ENCODE measurements around the gene SLC40A1.

SLC40A1 gene

GRCh38 chr2:189595417-189595816 is 14.8 kb upstream of the SLC40A1 start:
- TF ChIP-seq, protein P1, sequence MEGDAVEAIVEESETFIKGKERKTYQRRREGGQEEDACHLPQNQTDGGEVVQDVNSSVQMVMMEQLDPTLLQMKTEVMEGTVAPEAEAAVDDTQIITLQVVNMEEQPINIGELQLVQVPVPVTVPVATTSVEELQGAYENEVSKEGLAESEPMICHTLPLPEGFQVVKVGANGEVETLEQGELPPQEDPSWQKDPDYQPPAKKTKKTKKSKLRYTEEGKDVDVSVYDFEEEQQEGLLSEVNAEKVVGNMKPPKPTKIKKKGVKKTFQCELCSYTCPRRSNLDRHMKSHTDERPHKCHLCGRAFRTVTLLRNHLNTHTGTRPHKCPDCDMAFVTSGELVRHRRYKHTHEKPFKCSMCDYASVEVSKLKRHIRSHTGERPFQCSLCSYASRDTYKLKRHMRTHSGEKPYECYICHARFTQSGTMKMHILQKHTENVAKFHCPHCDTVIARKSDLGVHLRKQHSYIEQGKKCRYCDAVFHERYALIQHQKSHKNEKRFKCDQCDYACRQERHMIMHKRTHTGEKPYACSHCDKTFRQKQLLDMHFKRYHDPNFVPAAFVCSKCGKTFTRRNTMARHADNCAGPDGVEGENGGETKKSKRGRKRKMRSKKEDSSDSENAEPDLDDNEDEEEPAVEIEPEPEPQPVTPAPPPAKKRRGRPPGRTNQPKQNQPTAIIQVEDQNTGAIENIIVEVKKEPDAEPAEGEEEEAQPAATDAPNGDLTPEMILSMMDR (IDR thresholded peaks at IDR 0.05; ENCODE audit: insufficient read depth, missing control alignments), result no peak
- FAIRE-seq, result no peak
- no peak for DNase-seq (ENCODE audit: insufficient read length, low spot score)

DNA sequence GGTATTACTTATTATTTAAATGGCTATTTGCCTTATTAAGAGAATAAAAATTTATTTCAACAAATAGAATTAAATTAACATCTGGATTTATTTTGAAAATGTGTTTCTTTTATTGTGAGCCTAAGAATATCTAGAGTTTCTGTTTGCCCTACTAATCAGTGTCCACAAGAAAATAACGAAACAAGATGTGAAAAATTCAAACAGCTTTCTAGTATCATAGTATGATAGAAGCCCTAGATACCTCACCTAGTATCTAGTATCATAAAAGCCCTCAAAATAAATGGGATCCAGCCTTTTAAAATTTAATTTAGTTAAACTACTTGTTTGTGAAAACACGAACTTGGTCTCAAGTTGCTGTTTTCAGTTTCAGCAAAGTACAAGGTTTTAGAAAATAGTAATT is 13.7 kb upstream of the SLC40A1 start:
- TF ChIP-seq, protein P1 (IDR thresholded peaks at IDR 0.05; ENCODE audit: insufficient read depth, missing control alignments), result no peak
- DNase-seq (ENCODE audit: insufficient read length, low spot score), result no peak
- no peak for FAIRE-seq

GRCh38 chr2:189593115-189593514 is 12.5 kb upstream of the SLC40A1 start:
- FAIRE-seq, result no peak
- TF ChIP-seq, protein P1 (IDR thresholded peaks at IDR 0.05; ENCODE audit: insufficient read depth, missing control alignments), result no peak

DNA sequence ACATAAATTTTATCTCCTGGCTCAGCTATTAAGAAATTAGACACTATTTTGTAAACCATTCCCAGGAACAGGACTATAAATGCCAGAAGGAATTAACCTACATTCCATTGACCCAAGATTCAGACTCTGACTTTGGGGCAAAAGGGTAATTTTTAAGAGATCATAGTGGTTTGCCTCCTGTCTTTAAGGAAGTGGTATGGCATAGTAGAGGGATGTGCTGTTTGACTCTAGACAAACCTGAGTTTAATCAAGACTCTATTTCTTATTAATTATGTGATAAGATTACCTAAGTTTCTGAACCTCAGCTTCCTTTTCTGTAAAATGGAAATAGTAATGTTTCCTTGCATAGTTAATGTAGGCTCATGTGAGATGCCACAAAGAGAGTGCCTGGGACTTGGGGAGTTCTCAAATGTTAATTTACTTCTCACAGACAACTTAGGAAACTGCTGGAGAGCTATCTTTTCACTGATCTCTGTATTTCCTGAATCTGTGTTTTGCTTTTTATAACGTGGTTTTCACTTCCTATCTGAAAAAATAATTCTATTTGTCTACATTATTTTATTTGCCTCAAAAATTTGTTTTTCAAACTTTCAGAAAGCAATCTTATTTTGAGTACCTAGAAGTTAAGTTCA is 11.9 kb upstream of the SLC40A1 start:
- FAIRE-seq (no peak), DNase-seq (ENCODE audit: insufficient read length, low spot score) (no peak)
- TF ChIP-seq, protein P1 (IDR thresholded peaks at IDR 0.05; ENCODE audit: insufficient read depth, missing control alignments), result no peak

More at GRCh38 chr2:189593115-189593514, 12.5 kb upstream of the SLC40A1 start:
- DNase-seq (ENCODE audit: insufficient read length, low spot score), result no peak

- DNase-seq (ENCODE audit: insufficient read length, low spot score) (no peak), FAIRE-seq (no peak)
- TF ChIP-seq, protein P1 (IDR thresholded peaks at IDR 0.05; ENCODE audit: insufficient read depth, missing control alignments), result no peak
Measured at GRCh38 chr2:189587780-189588179, 7.2 kb upstream of the SLC40A1 start.

DNA sequence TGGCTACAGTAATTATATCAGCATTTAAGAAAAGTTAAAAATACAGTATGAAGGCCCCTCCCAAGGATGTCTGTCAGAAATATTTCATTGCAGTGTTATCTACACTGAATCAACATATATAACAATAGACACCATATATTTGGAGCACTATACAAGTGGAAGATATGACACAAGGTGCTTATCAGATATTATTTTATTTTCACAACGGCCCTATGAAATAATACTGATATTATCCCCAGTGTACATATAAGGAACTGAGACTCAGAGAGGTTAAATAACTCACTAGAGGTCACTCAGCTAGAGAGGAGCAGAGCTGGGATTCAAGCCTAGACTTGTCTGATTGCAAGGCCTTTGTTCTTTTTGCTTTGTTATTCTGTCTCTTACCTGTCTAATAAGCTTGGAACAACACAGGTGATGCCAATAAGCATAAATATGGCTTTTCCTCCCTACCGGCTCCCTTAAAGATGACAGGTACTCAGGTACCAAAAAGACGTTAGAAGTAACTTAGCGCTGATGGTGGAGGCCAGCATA is 4.7 kb upstream of the SLC40A1 start:
- DNase-seq (ENCODE audit: insufficient read length, low spot score) (no peak), FAIRE-seq (no peak)
- TF ChIP-seq, protein P1 (IDR thresholded peaks at IDR 0.05; ENCODE audit: insufficient read depth, missing control alignments), result no peak

DNA sequence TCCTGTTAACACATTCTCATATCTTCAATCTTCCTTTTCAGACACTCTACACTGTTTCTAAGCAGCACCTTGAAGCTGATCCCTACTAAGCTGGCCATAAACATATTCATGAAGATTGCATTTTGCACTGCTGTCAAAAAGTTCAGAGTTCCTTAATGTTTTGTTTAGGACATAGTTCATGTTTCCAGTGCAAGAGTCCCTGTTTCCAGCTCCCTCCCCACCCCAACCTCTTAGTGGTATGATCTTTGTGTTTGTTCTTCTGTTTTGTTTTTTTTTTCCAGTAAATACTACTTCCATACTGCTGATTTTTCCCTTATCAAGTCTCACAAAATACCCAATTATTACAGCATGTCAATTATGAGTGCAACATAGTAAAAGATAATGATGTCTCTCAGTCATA is 4.1 kb upstream of the SLC40A1 start:
- peak; percentile 35 for FAIRE-seq
- TF ChIP-seq, protein P1 (IDR thresholded peaks at IDR 0.05; ENCODE audit: insufficient read depth, missing control alignments), result no peak
- DNase-seq (ENCODE audit: insufficient read length, low spot score), result no peak

All from D721Med (cell line).